DOHH2 (cell line): Measurements from ENCODE around the gene AGTRAP.

Experiments used
- H3F3A ChIP-seq: fragments of 200-600 bp; sonication (generic), shearing (Covaris generic); 2 replicates; pipeline ENCODE4 v1.6.0; 2016; ENCODE audit warnings: antibody characterized with exemption, mild to moderate bottlenecking; ENCODE audit not compliant: control insufficient read depth, insufficient read depth
- H3K27ac ChIP-seq: fragments of 200-600 bp; sonication (generic); 2 replicates; pipeline ENCODE4 v1.5.1; 2014; ENCODE audit warnings: low read depth, mild to moderate bottlenecking, low read length, moderate library complexity
- H3K27me3 ChIP-seq: fragments of 200-600 bp; sonication (generic); 2 replicates; pipeline ENCODE4 v1.6.1; 2014; ENCODE audit warnings: mild to moderate bottlenecking, low read length, mixed read lengths; ENCODE audit not compliant: control insufficient read depth
- H3K36me3 ChIP-seq: fragments of 200-600 bp; sonication (generic); 2 replicates; pipeline ENCODE4 v1.6.1; 2014; ENCODE audit warnings: mild to moderate bottlenecking, low read length, moderate library complexity, mixed read lengths; ENCODE audit not compliant: control insufficient read depth
- H3K4me1 ChIP-seq: fragments of 200-600 bp; sonication (generic); 2 replicates; pipeline ENCODE4 v1.6.1; 2014; ENCODE audit warnings: mild to moderate bottlenecking, low read length, mixed read lengths; ENCODE audit not compliant: control insufficient read depth
- H3K4me2 ChIP-seq: fragments of 200-600 bp; sonication (generic); 2 replicates; pipeline ENCODE4 v1.6.0; 2014; ENCODE audit warnings: mild to moderate bottlenecking, low read length, moderate library complexity
- H3K4me3 ChIP-seq: fragments of 200-600 bp; sonication (generic); 2 replicates; pipeline ENCODE4 v1.5.1; 2014; ENCODE audit warnings: mild to moderate bottlenecking, low read length, mixed read lengths
- H3K79me2 ChIP-seq: fragments of 200-600 bp; sonication (generic); 2 replicates; pipeline ENCODE4 v1.6.1; 2014; ENCODE audit warnings: mild to moderate bottlenecking, low read length, mixed read lengths; ENCODE audit not compliant: control insufficient read depth
- H3K9me2 ChIP-seq: fragments of 200-600 bp; sonication (generic); replicated peaks from 2 replicates; pipeline ENCODE4 v1.6.1; 2014; ENCODE audit warnings: mild to moderate bottlenecking, low read length, mixed read lengths; ENCODE audit not compliant: control insufficient read depth
- H3K9me3 ChIP-seq: fragments of 200-600 bp; sonication (generic); 2 replicates; pipeline ENCODE4 v1.6.1; 2014; ENCODE audit warnings: antibody characterized with exemption, low read length, mixed read lengths; ENCODE audit not compliant: control insufficient read depth, insufficient read depth
- H4K20me1 ChIP-seq: fragments of 200-600 bp; sonication (generic); 2 replicates; pipeline ENCODE4 v1.6.0; 2014; ENCODE audit warnings: low read depth, mild to moderate bottlenecking, antibody characterized with exemption, low read length, moderate library complexity; ENCODE audit not compliant: control insufficient read depth, insufficient read depth
- CTCF ChIP-seq: fragments of 200-600 bp; sonication (generic); IDR thresholded peaks from one replicate; pipeline ENCODE4 v1.5.1; 2014; ENCODE audit warnings: antibody characterized with exemption, mild to moderate bottlenecking, low read depth, low read length; ENCODE audit not compliant: poor library complexity, severe bottlenecking
- EZH2phosphoT487 ChIP-seq: fragments of 200-600 bp; sonication (generic); IDR thresholded peaks from 2 replicates; pipeline ENCODE4 v1.6.1; 2017; ENCODE audit warnings: borderline replicate concordance, mild to moderate bottlenecking, antibody characterized with exemption, low read length, moderate library complexity, mixed read lengths

AGTRAP gene

GRCh38 chr1:11751087-11751486 is 15.2 kb downstream of the AGTRAP start:
- no peak overlapping the region for H3K4me3 ChIP-seq
- H3K4me2 ChIP-seq: no peak overlapping the region
- no peaks in the 10 kb centered on the region for H4K20me1 ChIP-seq
- H3K9me3 ChIP-seq: no peaks in the 10 kb centered on the region
- H3K79me2 ChIP-seq: no peaks in the 10 kb centered on the region
- no peaks in the 10 kb centered on the region for H3K36me3 ChIP-seq
- H3K4me1 ChIP-seq: no peaks in the 10 kb centered on the region
- no peaks in the 10 kb centered on the region for H3K27me3 ChIP-seq
- no peaks in the 10 kb centered on the region for H3K9me2 ChIP-seq
- H3K27ac ChIP-seq: no peak overlapping the region
- no peak for TF ChIP-seq EZH2phosphoT487
- no peak for TF ChIP-seq CTCF
- no peaks in the 10 kb centered on the region for H3F3A ChIP-seq

GRCh38 chr1:11752359-11753088 is 16.6 kb downstream of the AGTRAP start:
- no peak for TF ChIP-seq EZH2phosphoT487
- TF ChIP-seq CTCF: no peak
- no peaks in the 10 kb centered on the region for H3K4me1 ChIP-seq
- no peaks in the 10 kb centered on the region for H3K36me3 ChIP-seq
- H3K27me3 ChIP-seq: no peaks in the 10 kb centered on the region
- no peaks in the 10 kb centered on the region for H3F3A ChIP-seq
- no peaks in the 10 kb centered on the region for H4K20me1 ChIP-seq
- no peaks in the 10 kb centered on the region for H3K9me3 ChIP-seq
- H3K79me2 ChIP-seq: no peaks in the 10 kb centered on the region
- H3K9me2 ChIP-seq: no peaks in the 10 kb centered on the region
- H3K4me2 ChIP-seq: no peak overlapping the region
- H3K4me3 ChIP-seq: no peak overlapping the region
- no peak overlapping the region for H3K27ac ChIP-seq

GRCh38 chr1:11753555-11754208 is 17.7 kb downstream of the AGTRAP start:
- Histone ChIP-seq H3K9me3 (no peaks in the 10 kb centered on the region), H3F3A (no peaks in the 10 kb centered on the region), H3K4me3 (no peak overlapping the region), H3K27ac (no peak overlapping the region), H3K4me2 (no peak overlapping the region), H3K79me2 (no peaks in the 10 kb centered on the region), H3K27me3 (no peaks in the 10 kb centered on the region), H3K4me1 (no peaks in the 10 kb centered on the region), H4K20me1 (no peaks in the 10 kb centered on the region), H3K36me3 (no peaks in the 10 kb centered on the region), H3K9me2 (no peaks in the 10 kb centered on the region)
- TF ChIP-seq CTCF: no peak
- no peak for TF ChIP-seq EZH2phosphoT487
